Esophagus muscularis mucosa (tissue), 4 donors: ENCODE data around the gene MET. TPM values are rescaled to one million over a fixed set of nuclear protein-coding genes. Genes with fewer than 3 reads are reported as not detected.

Experiments
- DNase-seq: peaks from one replicate; pipeline ENCODE4 v3.0.0-alpha.2; 2017; ENCODE audit errors: extremely low spot score
- H3K27ac ChIP-seq, 4 donors: fragments of 200-600 bp; sonication (generic); replicated peaks in 1 of 4; 1 replicate in 3 of 4; 2 replicates in 1 of 4; pipeline ENCODE4 v1.5.1; 2016 to 2019; ENCODE audit warnings: mild to moderate bottlenecking in 1 of 4
- H3K27me3 ChIP-seq, 4 donors: fragments of 200-600 bp; sonication (generic); one replicate each; pipeline versions ENCODE4 v1.5.1 to v1.6.0; 2016 to 2019
- H3K36me3 ChIP-seq, 4 donors: fragments of 200-600 bp; sonication (generic); one replicate each; pipeline ENCODE4 v1.5.1; 2016 to 2019
- H3K4me1 ChIP-seq, 4 donors: fragments of 200-600 bp; sonication (generic); one replicate each; pipeline ENCODE4 v1.5.1; 2016 to 2019
- H3K4me3 ChIP-seq, 4 donors: fragments of 200-600 bp; sonication (generic); 1 replicate in 2 of 4; 2 replicates in 2 of 4; pipeline ENCODE4 v1.5.1; 2016 to 2019; ENCODE audit warnings: mild to moderate bottlenecking in 4 of 4, moderate library complexity in 1 of 4
- H3K9me3 ChIP-seq, 4 donors: fragments of 200-600 bp; sonication (generic); 1 replicate in 3 of 4; 2 replicates in 1 of 4; pipeline ENCODE4 v1.5.1; 2016 to 2019
- EP300 ChIP-seq: sonication (generic); formaldehyde crosslinking; IDR thresholded peaks from one replicate; pipeline ENCODE4 v1.6.1; 2017; ENCODE audit warnings: antibody characterized with exemption
- POLR2A ChIP-seq: fragments of 450-650 bp; IDR thresholded peaks from one replicate; pipeline ENCODE4 v1.6.1; 2017; ENCODE audit warnings: antibody characterized with exemption, moderate library complexity, mild to moderate bottlenecking, low read depth
- POLR2AphosphoS5 ChIP-seq, 2 donors: sonication (generic); formaldehyde crosslinking; IDR thresholded peaks; one replicate each; pipeline ENCODE4 v1.6.1; 2017; ENCODE audit warnings: antibody characterized with exemption in 2 of 2
- WGBS: methylation state at CpG from one replicate; pipeline ENCODE4 v1.1.5; 2018; 5-methylcytosine and 5-hydroxymethylcytosine counted together
- intact Hi-C: fragments of 100-400 bp; cut with DNase I; formaldehyde crosslinking; loops from one replicate; pipeline ENCODE4 v1.15.1; 2023
- total RNA-seq, 4 donors: library from RNA; depleted of rRNA; stranded (reverse); fragments of >200 nt; gene quantifications; one replicate each; pipeline versions ENCODE4 v1.1.0 to v1.2.1, GENCODE V29; 2016
- TF ChIP-seq, protein P1 (sequence below), 3 experiments: fragments of 200-600 bp in 2 of 3; fragments of 450-650 bp in 1 of 3; sonication (generic) in 2 of 3; IDR thresholded peaks; one replicate each; pipeline ENCODE4 v1.5.1; 2017 to 2019; ENCODE audit warnings: antibody characterized with exemption in 3 of 3, mild to moderate bottlenecking in 2 of 3, moderate library complexity in 1 of 3

MET gene
- total RNA-seq, 4 donors from 2014 or later: 12.0 to 27.2 (median 15.7) TPM

DNA sequence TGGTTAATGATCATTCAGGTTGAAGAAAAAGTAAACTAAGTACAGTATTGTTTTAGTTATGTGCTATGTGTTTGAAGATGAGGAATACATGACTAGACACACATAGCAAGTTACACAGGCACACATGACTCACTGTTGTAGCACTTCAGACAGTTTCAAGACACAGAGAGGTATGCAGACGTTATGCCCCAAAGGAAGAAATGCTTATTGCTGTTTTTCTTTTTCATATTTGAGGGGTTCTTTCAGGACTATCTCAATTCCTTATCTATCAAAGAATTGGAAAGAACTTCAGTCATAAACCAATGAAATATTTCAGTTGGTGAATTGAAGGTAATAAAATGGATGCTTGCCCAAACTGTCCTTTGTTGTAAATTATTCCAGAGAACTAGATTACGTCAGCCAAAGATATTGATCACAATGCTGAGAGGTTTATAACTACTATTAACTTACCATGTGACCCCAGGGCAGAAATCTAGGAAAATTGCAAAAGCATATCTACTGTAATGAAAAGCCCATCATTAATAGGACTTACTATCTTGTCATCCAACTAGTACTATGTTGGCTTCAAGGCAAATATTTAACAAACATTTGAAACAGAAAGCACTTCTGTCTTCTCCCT is 129.2 kb downstream of the MET start:
- WGBS: 65% methylated on average over 2 of the region's 2 CpGs
- no peak for DNase-seq
- Histone ChIP-seq H3K27ac (no peak overlapping the region), H3K36me3 (peaks cover 0 to under 1% (median 0%) of the 10 kb centered on the region in 4 donors), H3K27me3 (no peaks in the 10 kb centered on the region), H3K4me1 (peaks cover 17 to 57% (median 48%) of the 10 kb centered on the region in 4 donors), H3K4me3 (no peak overlapping the region), H3K9me3 (no peaks in the 10 kb centered on the region)
- intact Hi-C loops: no loop called here
- TF ChIP-seq, protein P1, sequence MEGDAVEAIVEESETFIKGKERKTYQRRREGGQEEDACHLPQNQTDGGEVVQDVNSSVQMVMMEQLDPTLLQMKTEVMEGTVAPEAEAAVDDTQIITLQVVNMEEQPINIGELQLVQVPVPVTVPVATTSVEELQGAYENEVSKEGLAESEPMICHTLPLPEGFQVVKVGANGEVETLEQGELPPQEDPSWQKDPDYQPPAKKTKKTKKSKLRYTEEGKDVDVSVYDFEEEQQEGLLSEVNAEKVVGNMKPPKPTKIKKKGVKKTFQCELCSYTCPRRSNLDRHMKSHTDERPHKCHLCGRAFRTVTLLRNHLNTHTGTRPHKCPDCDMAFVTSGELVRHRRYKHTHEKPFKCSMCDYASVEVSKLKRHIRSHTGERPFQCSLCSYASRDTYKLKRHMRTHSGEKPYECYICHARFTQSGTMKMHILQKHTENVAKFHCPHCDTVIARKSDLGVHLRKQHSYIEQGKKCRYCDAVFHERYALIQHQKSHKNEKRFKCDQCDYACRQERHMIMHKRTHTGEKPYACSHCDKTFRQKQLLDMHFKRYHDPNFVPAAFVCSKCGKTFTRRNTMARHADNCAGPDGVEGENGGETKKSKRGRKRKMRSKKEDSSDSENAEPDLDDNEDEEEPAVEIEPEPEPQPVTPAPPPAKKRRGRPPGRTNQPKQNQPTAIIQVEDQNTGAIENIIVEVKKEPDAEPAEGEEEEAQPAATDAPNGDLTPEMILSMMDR (IDR thresholded peaks at IDR 0.05): no peak
- no peak for TF ChIP-seq POLR2AphosphoS5 (IDR thresholded peaks at IDR 0.05)
- TF ChIP-seq POLR2A: no peak
- TF ChIP-seq EP300: no peak

DNA sequence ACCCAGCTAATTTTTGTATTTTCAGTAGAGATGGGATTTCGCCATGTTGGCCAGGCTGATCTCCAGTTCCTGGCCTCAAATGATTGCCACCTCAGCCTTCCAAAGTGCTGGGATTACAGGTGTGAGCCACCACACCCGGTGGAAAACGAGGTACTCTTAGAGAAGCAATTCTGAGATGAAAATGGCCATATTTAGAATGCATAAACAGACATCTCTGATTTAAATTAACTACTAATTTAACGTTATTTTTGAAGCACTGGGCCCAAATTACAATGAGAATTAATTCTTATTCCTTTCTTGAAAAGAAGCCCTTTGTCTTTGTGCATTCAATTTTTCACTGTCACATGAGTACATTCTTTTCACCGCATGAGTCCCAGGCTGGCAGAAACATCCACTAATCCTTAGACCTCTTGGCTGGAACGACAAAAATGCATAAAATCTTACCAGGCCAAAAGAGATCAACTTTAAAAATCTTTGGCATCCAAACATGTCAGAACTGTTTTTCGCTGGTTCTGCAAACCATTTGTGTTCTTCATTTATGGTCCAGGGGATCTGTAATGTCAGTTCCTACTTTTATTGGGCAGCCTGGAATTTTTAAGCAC is 130.2 kb downstream of the MET start:
- Histone ChIP-seq H3K4me1 (peaks cover 15 to 57% (median 49%) of the 10 kb centered on the region in 4 donors), H3K27me3 (no peaks in the 10 kb centered on the region), H3K27ac (peak overlapping the region in 2 of 4 donors; percentile 40 to 50), H3K9me3 (no peaks in the 10 kb centered on the region), H3K36me3 (no peaks in the 10 kb centered on the region), H3K4me3 (no peak overlapping the region)
- intact Hi-C loops: no loop called here
- no peak for DNase-seq
- TF ChIP-seq EP300: no peak
- TF ChIP-seq, protein P1 (IDR thresholded peaks at IDR 0.05): no peak
- no peak for TF ChIP-seq POLR2A
- TF ChIP-seq POLR2AphosphoS5 (IDR thresholded peaks at IDR 0.05): no peak
- 72% methylated on average over 7 of the region's 7 CpGs for WGBS

DNA sequence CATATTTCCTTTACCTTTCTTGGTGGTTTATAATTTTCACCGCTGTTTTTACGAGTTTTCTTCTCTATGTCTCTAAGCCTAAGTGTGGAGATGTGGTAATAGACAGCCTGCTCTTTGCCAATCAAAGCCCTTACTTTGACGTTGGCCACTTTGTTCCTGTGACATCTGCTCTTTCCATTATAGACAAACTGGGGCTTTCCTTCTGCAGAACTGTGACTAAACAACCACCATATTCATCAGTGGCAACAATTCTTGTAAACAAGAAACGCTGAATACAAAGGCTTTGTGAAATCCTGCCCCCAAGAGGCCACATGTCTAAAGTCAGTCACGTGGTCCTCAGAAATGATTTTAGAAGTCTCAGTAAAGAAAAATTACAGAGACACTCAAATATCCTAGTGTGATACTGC is 130.8 kb downstream of the MET start:
- TF ChIP-seq POLR2AphosphoS5 (IDR thresholded peaks at IDR 0.05): no peak
- TF ChIP-seq, protein P1 (IDR thresholded peaks at IDR 0.05): peak; percentile 22 to 35 (median 29)

DNA sequence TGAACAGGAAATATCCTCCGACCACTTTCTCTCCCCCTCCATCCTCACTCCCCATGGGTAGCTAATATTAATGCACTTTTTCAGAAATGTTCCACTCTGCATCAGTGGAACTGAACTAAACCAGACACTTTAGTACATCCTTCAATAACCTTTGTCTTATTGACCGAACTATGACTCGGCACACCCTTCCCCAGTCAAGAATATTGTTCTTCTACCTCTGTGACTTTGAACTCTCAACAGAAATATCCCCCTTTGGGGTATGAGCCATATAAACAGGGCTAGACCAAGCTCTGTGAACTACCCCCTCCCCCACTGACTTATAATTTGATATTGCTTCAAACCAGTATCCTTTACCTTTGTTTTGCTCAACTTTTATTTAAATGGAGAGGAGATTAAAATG is 132.5 kb downstream of the MET start:
- 95% methylated on average over 3 of the region's 3 CpGs for WGBS
- no peak for DNase-seq
- H3K4me1 ChIP-seq: peaks cover 15 to 57% (median 46%) of the 10 kb centered on the region in 4 donors
- no peak overlapping the region for H3K27ac ChIP-seq
- no peaks in the 10 kb centered on the region for H3K9me3 ChIP-seq
- TF ChIP-seq EP300: no peak
- TF ChIP-seq, protein P1 (IDR thresholded peaks at IDR 0.05): no peak
- no peak for TF ChIP-seq POLR2AphosphoS5 (IDR thresholded peaks at IDR 0.05)
- no peak for TF ChIP-seq POLR2A
- intact Hi-C loops: no loop called here
- no peaks in the 10 kb centered on the region for H3K36me3 ChIP-seq
- no peak overlapping the region for H3K4me3 ChIP-seq
- no peaks in the 10 kb centered on the region for H3K27me3 ChIP-seq

More for the DNA sequence above, 130.8 kb downstream of the MET start:
- Histone ChIP-seq H3K27ac (peak overlapping the region in 2 of 4 donors; percentile 40 to 50), H3K27me3 (no peaks in the 10 kb centered on the region), H3K9me3 (no peaks in the 10 kb centered on the region), H3K4me3 (no peak overlapping the region), H3K36me3 (no peaks in the 10 kb centered on the region), H3K4me1 (peaks cover 14 to 57% (median 49%) of the 10 kb centered on the region in 4 donors)
- peak; percentile 74 for DNase-seq
- intact Hi-C loops: no loop called here
- WGBS: 44% methylated on average over 5 of the region's 5 CpGs
